Measurements from ENCODE around the gene PAPPA2.

The PAPPA2 gene

GRCh38 chr1:176692431-176692830 lies 229.5 kb downstream of the PAPPA2 start:
- DNase-seq (ENCODE audit: low read depth in 3 of 3, low spot score in 1 of 3) = no peak

- DNase-seq (ENCODE audit: low read depth in 3 of 3, low spot score in 1 of 3) = no peak
Measured at GRCh38 chr1:176692988-176693696, 230.2 kb downstream of the PAPPA2 start.

- DNase-seq (ENCODE audit: low read depth in 3 of 3, low spot score in 1 of 3) = no peak
Measured at GRCh38 chr1:176693697-176694329, 230.8 kb downstream of the PAPPA2 start.

GRCh38 chr1:176694713-176695112 lies 231.7 kb downstream of the PAPPA2 start:
- no peak for DNase-seq (ENCODE audit: low read depth in 3 of 3, low spot score in 1 of 3)

GRCh38 chr1:176696109-176696508 lies 233.1 kb downstream of the PAPPA2 start:
- no peak for DNase-seq (ENCODE audit: low read depth in 3 of 3, low spot score in 1 of 3)

- no peak for DNase-seq (ENCODE audit: low read depth in 3 of 3, low spot score in 1 of 3)
Measured at GRCh38 chr1:176696689-176697088, 233.7 kb downstream of the PAPPA2 start.

GRCh38 chr1:176699821-176700220 lies 236.8 kb downstream of the PAPPA2 start:
- no peak for DNase-seq (ENCODE audit: low read depth in 3 of 3, low spot score in 1 of 3)

- no peak for DNase-seq (ENCODE audit: low read depth in 3 of 3, low spot score in 1 of 3)
Measured at GRCh38 chr1:176701151-176701866, 238.3 kb downstream of the PAPPA2 start.

- DNase-seq (ENCODE audit: low read depth in 3 of 3, low spot score in 1 of 3) = no peak
Measured at GRCh38 chr1:176702901-176703300, 239.9 kb downstream of the PAPPA2 start.

GRCh38 chr1:176705585-176705984 lies 242.6 kb downstream of the PAPPA2 start:
- no peak for DNase-seq (ENCODE audit: low read depth in 3 of 3, low spot score in 1 of 3)

- no peak for DNase-seq (ENCODE audit: low read depth in 3 of 3, low spot score in 1 of 3)
Measured at GRCh38 chr1:176717066-176717750, 254.2 kb downstream of the PAPPA2 start.

- DNase-seq (ENCODE audit: low read depth in 3 of 3, low spot score in 1 of 3) = no peak
Measured at GRCh38 chr1:176719447-176719846, 256.5 kb downstream of the PAPPA2 start.

- no peak for DNase-seq (ENCODE audit: low read depth in 3 of 3, low spot score in 1 of 3)
Measured at GRCh38 chr1:176720838-176721237, 257.9 kb downstream of the PAPPA2 start.

GRCh38 chr1:176733661-176734060 lies 270.7 kb downstream of the PAPPA2 start:
- no peak for DNase-seq (ENCODE audit: low read depth in 3 of 3, low spot score in 1 of 3)

GRCh38 chr1:176735201-176735600 lies 272.2 kb downstream of the PAPPA2 start:
- DNase-seq (ENCODE audit: low read depth in 3 of 3, low spot score in 1 of 3) = no peak

GRCh38 chr1:176736015-176736414 lies 273.0 kb downstream of the PAPPA2 start:
- no peak for DNase-seq (ENCODE audit: low read depth in 3 of 3, low spot score in 1 of 3)

- DNase-seq (ENCODE audit: low read depth in 3 of 3, low spot score in 1 of 3) = no peak
Measured at GRCh38 chr1:176741181-176741580, 278.2 kb downstream of the PAPPA2 start.

- DNase-seq (ENCODE audit: low read depth in 3 of 3, low spot score in 1 of 3) = no peak
Measured at GRCh38 chr1:176742322-176742721, 279.3 kb downstream of the PAPPA2 start.

GRCh38 chr1:176744142-176744541 lies 281.2 kb downstream of the PAPPA2 start:
- DNase-seq (ENCODE audit: low read depth in 3 of 3, low spot score in 1 of 3) = no peak

GRCh38 chr1:176745945-176746344 lies 283.0 kb downstream of the PAPPA2 start:
- no peak for DNase-seq (ENCODE audit: low read depth in 3 of 3, low spot score in 1 of 3)

GRCh38 chr1:176752505-176752904 lies 289.5 kb downstream of the PAPPA2 start:
- no peak for DNase-seq (ENCODE audit: low read depth in 3 of 3, low spot score in 1 of 3)

- no peak for DNase-seq (ENCODE audit: low read depth in 3 of 3, low spot score in 1 of 3)
Measured at GRCh38 chr1:176754676-176755075, 291.7 kb downstream of the PAPPA2 start.
